GM18505 (cell line): ENCODE results near the gene HOXD11.

Experiments used
- ATAC-seq: cut with Tn5 transposase; IDR thresholded peaks from one replicate; pipeline ENCODE4 v1.9.1; 2021; ENCODE audit not compliant: unreplicated experiment
- POLR2A ChIP-seq: IDR thresholded peaks from 4 replicates; pipeline ENCODE4 v1.6.1; 2011; ENCODE audit warnings: borderline replicate concordance; ENCODE audit not compliant: insufficient read depth, insufficient read length; ENCODE audit errors: extremely low read depth

HOXD11 gene

GRCh38 chr2:176147210-176147799 is 40.2 kb downstream of the HOXD11 start:
- no peak for ATAC-seq
- TF ChIP-seq POLR2A = no peak

- ATAC-seq = no peak
- no peak for TF ChIP-seq POLR2A
Measured at GRCh38 chr2:176147800-176148496, 40.9 kb downstream of the HOXD11 start.

GRCh38 chr2:176148751-176149421 is 41.8 kb downstream of the HOXD11 start:
- ATAC-seq = no peak
- no peak for TF ChIP-seq POLR2A

- ATAC-seq = no peak
- TF ChIP-seq POLR2A = no peak
Measured at GRCh38 chr2:176149481-176149938, 42.4 kb downstream of the HOXD11 start.

GRCh38 chr2:176149939-176150583 is 43.0 kb downstream of the HOXD11 start:
- no peak for TF ChIP-seq POLR2A
- ATAC-seq = no peak

- no peak for ATAC-seq
- TF ChIP-seq POLR2A = no peak
Measured at GRCh38 chr2:176150584-176151441, 43.7 kb downstream of the HOXD11 start.

GRCh38 chr2:176151442-176152287 is 44.6 kb downstream of the HOXD11 start, which contains the start of gene HOXD4:
HOXD4 (plus strand) TSS chr2:176151550; CDS start chr2:176151634, 84 bp downstream.
- TF ChIP-seq POLR2A = no peak
- ATAC-seq = no peak

- no peak for ATAC-seq
- no peak for TF ChIP-seq POLR2A
Measured at GRCh38 chr2:176152350-176153181, 45.5 kb downstream of the HOXD11 start.

- TF ChIP-seq POLR2A = no peak
- no peak for ATAC-seq
Measured at GRCh38 chr2:176154576-176155252, 47.6 kb downstream of the HOXD11 start.

GRCh38 chr2:176155356-176156044 is 48.4 kb downstream of the HOXD11 start:
- ATAC-seq = no peak
- TF ChIP-seq POLR2A = no peak

GRCh38 chr2:176156301-176156806 is 49.3 kb downstream of the HOXD11 start:
- ATAC-seq = no peak
- no peak for TF ChIP-seq POLR2A
